Panc1 (cell line): ENCODE measurements around the gene ST3GAL5. TPM values are rescaled to one million over a fixed set of nuclear protein-coding genes. Genes with fewer than 3 reads are reported as not detected.

Experiments
- ATAC-seq: fragments of 200-7000 bp; cut with Tn5 transposase; 2 replicates; pipeline ENCODE4 v1.9.1; 2020; ENCODE audit warnings: mild to moderate bottlenecking, moderate library complexity
- BruUV-seq: library from RNA; stranded (reverse); fragments of 400-500 nt; replicated peaks from 2 replicates; lab custom pipeline; 2021; lab: Mats Ljungman, UMichigan
- CTCF ChIA-PET: fragments of 300-600 bp; sonication (Branson Sonifier 250); formaldehyde crosslinking; loops from one replicate; lab custom pipeline; 2022; ENCODE audit warnings: antibody characterized with exemption; lab: Charles Lee
- POLR2A ChIA-PET: fragments of 300-600 bp; sonication (Branson Sonifier 250); formaldehyde crosslinking; loops from one replicate; lab custom pipeline; 2022; ENCODE audit warnings: antibody characterized with exemption; lab: Charles Lee
- DNase-seq: peaks from one replicate; pipeline ENCODE4 v3.0.0-alpha.2; 2010; ENCODE audit warnings: low read depth, low spot score
- H3K27ac ChIP-seq: 2 replicates; pipeline ENCODE4 v1.5.1; 2011; ENCODE audit warnings: mild to moderate bottlenecking, low read length, inconsistent platforms
- H3K27me3 ChIP-seq: fragments of 200-500 bp; sonication (Bioruptor generic); 2 replicates; pipeline ENCODE4 v1.6.0; 2014; ENCODE audit warnings: low read length, inconsistent platforms; ENCODE audit not compliant: control insufficient read depth, insufficient read depth
- H3K36me3 ChIP-seq: fragments of 200-500 bp; sonication (Bioruptor generic); 2 replicates; pipeline ENCODE4 v1.5.1; 2014; ENCODE audit warnings: inconsistent platforms, mild to moderate bottlenecking, low read length, moderate library complexity; ENCODE audit not compliant: control insufficient read depth, insufficient read depth
- H3K4me1 ChIP-seq: 2 replicates; pipeline ENCODE4 v1.5.1; 2011; ENCODE audit warnings: inconsistent platforms, mild to moderate bottlenecking, low read length, moderate library complexity; ENCODE audit not compliant: control insufficient read depth, insufficient read depth
- H3K4me3 ChIP-seq, 2 experiments: 2 replicates each; pipeline ENCODE4 v1.5.1; 2011 to 2012; ENCODE audit warnings: low read depth in 2 of 2, low read length in 2 of 2, mild to moderate bottlenecking in 2 of 2, inconsistent platforms in 1 of 2, moderate library complexity in 1 of 2
- H3K9me3 ChIP-seq: fragments of 200-500 bp; sonication (Bioruptor generic); 2 replicates; pipeline ENCODE4 v1.5.1; 2014; ENCODE audit warnings: low read depth, mild to moderate bottlenecking, inconsistent platforms, low read length, moderate library complexity; ENCODE audit not compliant: control insufficient read depth, insufficient read depth
- POLR2AphosphoS5 ChIP-seq: IDR thresholded peaks from 2 replicates; pipeline ENCODE4 v1.6.1; 2012; ENCODE audit warnings: mild to moderate bottlenecking, low read depth, low read length, moderate library complexity
- REST ChIP-seq, 2 experiments: IDR thresholded peaks; 2 replicates each; pipeline ENCODE4 v1.6.1; 2011 to 2012; ENCODE audit warnings: low read depth in 2 of 2, control low read depth in 1 of 2, low read length in 1 of 2, mild to moderate bottlenecking in 1 of 2, moderate library complexity in 1 of 2; ENCODE audit not compliant: insufficient read depth in 1 of 2
- SIN3A ChIP-seq: IDR thresholded peaks from 2 replicates; pipeline ENCODE4 v1.6.1; 2012; ENCODE audit warnings: low read depth, mild to moderate bottlenecking, low read length, moderate library complexity, borderline replicate concordance; ENCODE audit not compliant: insufficient read depth
- TCF7L2 ChIP-seq: IDR thresholded peaks from 2 replicates; pipeline ENCODE4 v1.6.1; 2011; ENCODE audit warnings: mild to moderate bottlenecking, low read depth, low read length, inconsistent platforms
- in situ Hi-C: cut with HindIII; loops from 2 replicates; pipeline ENCODE4 v1.10.0; 2016; ENCODE audit warnings: low sequenced_read_pairs, low pct_unique_long_range_greater_than_20kb
- intact Hi-C: fragments of 100-400 bp; cut with micrococcal nuclease; formaldehyde crosslinking; loops from one replicate; pipeline ENCODE4 v1.10.0; 2022; ENCODE audit not compliant: unreplicated experiment
- total RNA-seq: library from RNA; stranded (reverse); gene quantifications from one replicate; pipeline ENCODE4 v1.2.1, GENCODE V29; 2021; ENCODE audit not compliant: unreplicated experiment
- TF ChIP-seq, protein P1 (sequence below): fragments of 450-650 bp; IDR thresholded peaks from 2 replicates; pipeline ENCODE4 v1.5.1; 2017; ENCODE audit warnings: mild to moderate bottlenecking

The ST3GAL5 gene
- total RNA-seq, 1 experiment from 2014 or later, result 5.0 TPM

GRCh38 chr2:85796046-85796340, 92.8 kb downstream of the ST3GAL5 start:
- no peak overlapping the region for H3K4me3 ChIP-seq
- no peaks in the 10 kb centered on the region for H3K36me3 ChIP-seq
- intact Hi-C loops (loop anchor here (5.0 kb wide), 1 partner anchor 44 kb away; the partner anchor contains the start of gene ATOH8), in situ Hi-C loops (no loop called here)
- POLR2A ChIA-PET, result interaction anchor here (0.6 kb wide), 1 partner anchor 95 kb away, joined by 3 read pairs; no protein-coding TSS in a partner anchor
- ATAC-seq (no peak), DNase-seq (no peak)
- CTCF ChIA-PET, result no interaction called here
- TF ChIP-seq SIN3A, result no peak
- TF ChIP-seq TCF7L2, result no peak
- TF ChIP-seq, protein P1, sequence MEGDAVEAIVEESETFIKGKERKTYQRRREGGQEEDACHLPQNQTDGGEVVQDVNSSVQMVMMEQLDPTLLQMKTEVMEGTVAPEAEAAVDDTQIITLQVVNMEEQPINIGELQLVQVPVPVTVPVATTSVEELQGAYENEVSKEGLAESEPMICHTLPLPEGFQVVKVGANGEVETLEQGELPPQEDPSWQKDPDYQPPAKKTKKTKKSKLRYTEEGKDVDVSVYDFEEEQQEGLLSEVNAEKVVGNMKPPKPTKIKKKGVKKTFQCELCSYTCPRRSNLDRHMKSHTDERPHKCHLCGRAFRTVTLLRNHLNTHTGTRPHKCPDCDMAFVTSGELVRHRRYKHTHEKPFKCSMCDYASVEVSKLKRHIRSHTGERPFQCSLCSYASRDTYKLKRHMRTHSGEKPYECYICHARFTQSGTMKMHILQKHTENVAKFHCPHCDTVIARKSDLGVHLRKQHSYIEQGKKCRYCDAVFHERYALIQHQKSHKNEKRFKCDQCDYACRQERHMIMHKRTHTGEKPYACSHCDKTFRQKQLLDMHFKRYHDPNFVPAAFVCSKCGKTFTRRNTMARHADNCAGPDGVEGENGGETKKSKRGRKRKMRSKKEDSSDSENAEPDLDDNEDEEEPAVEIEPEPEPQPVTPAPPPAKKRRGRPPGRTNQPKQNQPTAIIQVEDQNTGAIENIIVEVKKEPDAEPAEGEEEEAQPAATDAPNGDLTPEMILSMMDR, result no peak
- TF ChIP-seq REST (IDR thresholded peaks at IDR 0.05; ENCODE audit: insufficient read depth in 1 of 2, low read depth in 2 of 2, low read length in 1 of 2), result no peak
- TF ChIP-seq POLR2AphosphoS5, result no peak
- H3K9me3 ChIP-seq, result no peaks in the 10 kb centered on the region
- H3K27ac ChIP-seq, result no peak overlapping the region
- BruUV-seq, result no TSS peak
- peaks cover 11% of the 10 kb centered on the region for H3K4me1 ChIP-seq
- no peaks in the 10 kb centered on the region for H3K27me3 ChIP-seq

DNA sequence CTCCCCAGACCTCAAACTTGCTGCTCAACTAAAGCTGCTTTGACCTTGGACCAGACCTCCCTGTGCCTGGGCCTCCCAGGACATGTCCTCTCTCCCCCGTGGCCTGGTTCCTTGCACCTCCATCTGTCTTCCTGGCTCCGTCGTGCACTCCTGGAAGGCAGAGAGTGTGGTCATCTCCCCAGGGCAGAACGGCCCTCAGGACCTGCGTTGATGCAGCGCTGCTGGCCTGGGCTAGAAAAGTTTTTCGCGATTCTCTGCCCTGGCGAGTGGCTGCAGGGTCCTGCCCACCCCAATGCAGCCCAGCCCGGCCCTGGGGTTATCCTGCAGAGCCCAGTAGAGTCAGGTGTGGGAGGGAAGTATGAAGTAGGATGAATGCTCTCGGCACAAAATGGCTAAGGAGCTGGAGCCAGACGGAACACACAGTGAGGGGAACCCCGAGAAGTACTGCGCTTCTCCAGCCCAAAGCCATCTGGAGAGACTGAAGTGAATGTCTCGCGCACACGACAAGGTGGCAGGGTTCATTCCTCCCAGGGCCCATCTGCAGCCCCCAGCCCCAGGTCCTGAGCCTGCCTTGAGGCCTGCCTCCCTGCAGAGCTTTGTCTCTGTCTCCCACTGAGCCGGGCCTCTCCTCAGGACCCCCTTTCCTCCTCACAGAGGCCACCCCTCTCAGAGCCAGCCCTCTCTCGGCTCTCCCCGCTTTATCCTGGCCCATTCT, 93.3 kb downstream of the ST3GAL5 start:
- no TSS peak for BruUV-seq
- POLR2A ChIA-PET, result interaction anchor here (0.6 kb wide), 1 partner anchor 95 kb away, joined by 3 read pairs; no protein-coding TSS in a partner anchor
- Histone ChIP-seq H3K4me1 (peaks cover 16% of the 10 kb centered on the region), H3K27ac (no peak overlapping the region), H3K9me3 (no peaks in the 10 kb centered on the region), H3K36me3 (no peaks in the 10 kb centered on the region), H3K4me3 (no peak overlapping the region), H3K27me3 (no peaks in the 10 kb centered on the region)
- no peak for TF ChIP-seq REST (IDR thresholded peaks at IDR 0.05; ENCODE audit: insufficient read depth in 1 of 2, low read depth in 2 of 2, low read length in 1 of 2)
- TF ChIP-seq POLR2AphosphoS5, result no peak
- TF ChIP-seq TCF7L2, result no peak
- TF ChIP-seq, protein P1, result no peak
- TF ChIP-seq SIN3A, result no peak
- CTCF ChIA-PET, result no interaction called here
- in situ Hi-C loops (no loop called here), intact Hi-C loops (loop anchor here (5.0 kb wide), 1 partner anchor 43 kb away; the partner anchor contains the start of gene ATOH8)
- ATAC-seq (no peak), DNase-seq (no peak)
